Caco-2 (cell line): ENCODE results near the gene MTMR4. TPM values are rescaled to one million over a fixed set of nuclear protein-coding genes. Genes with fewer than 3 reads are reported as not detected.
A peak's percentile ranks its signal among the peaks of the same experiment; 100 is the strongest.
"Not testable (repeated sequence)": the region's sequence is repeated elsewhere in the genome, so short reads cannot be mapped to it uniquely, and the experiment has no call there.

ENCODE experiments used
- BruUV-seq: library from RNA; stranded (reverse); fragments of 400-500 nt; replicated peaks from 2 replicates; lab custom pipeline; 2021; lab: Mats Ljungman, UMichigan
- CTCF ChIA-PET: fragments of 300-600 bp; sonication (Branson Sonifier 250); formaldehyde crosslinking; loops from one replicate; lab custom pipeline; 2022; ENCODE audit warnings: antibody characterized with exemption; lab: Charles Lee
- POLR2A ChIA-PET: fragments of 300-600 bp; sonication (Branson Sonifier 250); formaldehyde crosslinking; loops from one replicate; lab custom pipeline; 2022; ENCODE audit warnings: antibody characterized with exemption; lab: Charles Lee
- DNase-seq, 2 experiments: peaks; one replicate each; pipeline versions ENCODE4 v3.0.0 to v3.0.0-alpha.2; 2020 to 2022
- H3K27me3 ChIP-seq: replicated peaks from 2 replicates; pipeline ENCODE4 v1.6.0; 2011; ENCODE audit warnings: low read length; ENCODE audit not compliant: control insufficient read depth, insufficient read depth
- H3K36me3 ChIP-seq: 2 replicates; pipeline ENCODE4 v1.5.1; 2011; ENCODE audit warnings: low read length; ENCODE audit not compliant: control insufficient read depth, insufficient read depth
- H3K4me1 ChIP-seq: fragments of 250-450 bp; sonication (Bioruptor Pico); 2 replicates; pipeline ENCODE4 v1.5.1; 2020; ENCODE audit warnings: mild to moderate bottlenecking
- H3K4me3 ChIP-seq: 2 replicates; pipeline ENCODE4 v1.5.1; 2011; ENCODE audit warnings: low read depth, mild to moderate bottlenecking, control low read depth, low read length
- H3K9me3 ChIP-seq: fragments of 250-450 bp; sonication (Bioruptor Pico); 2 replicates; pipeline ENCODE4 v1.5.1; 2020; ENCODE audit warnings: mild to moderate bottlenecking, moderate library complexity
- H3K27ac Mint-ChIP-seq: one replicate; pipeline ENCODE4 v1.8.0; 2022; ENCODE audit warnings: mixed read lengths; ENCODE audit not compliant: unreplicated experiment
- H3K27me3 Mint-ChIP-seq: one replicate; pipeline ENCODE4 v1.8.0; 2022; ENCODE audit warnings: mixed read lengths; ENCODE audit not compliant: insufficient read depth, unreplicated experiment
- H3K36me3 Mint-ChIP-seq: one replicate; pipeline ENCODE4 v1.8.0; 2022; ENCODE audit warnings: mild to moderate bottlenecking, mixed read lengths; ENCODE audit not compliant: insufficient read depth, unreplicated experiment
- H3K4me1 Mint-ChIP-seq: one replicate; pipeline ENCODE4 v1.8.0; 2022; ENCODE audit warnings: low read depth, mixed read lengths; ENCODE audit not compliant: unreplicated experiment
- H3K4me3 Mint-ChIP-seq: one replicate; pipeline ENCODE4 v1.8.0; 2022; ENCODE audit warnings: mild to moderate bottlenecking, moderate library complexity, mixed read lengths; ENCODE audit not compliant: unreplicated experiment
- H3K9me3 Mint-ChIP-seq: one replicate; pipeline ENCODE4 v1.8.0; 2022; ENCODE audit warnings: mixed read lengths; ENCODE audit not compliant: unreplicated experiment
- intact Hi-C: fragments of 100-400 bp; cut with micrococcal nuclease; formaldehyde crosslinking; loops from one replicate; pipeline ENCODE4 v1.10.0; 2022; ENCODE audit not compliant: unreplicated experiment
- total RNA-seq: library from RNA; stranded (reverse); gene quantifications from 2 replicates; pipeline ENCODE4 v1.2.3, GENCODE V29; 2022
- TF ChIP-seq, protein P1 (sequence below), 2 experiments: fragments of 200-600 bp in 1 of 2; IDR thresholded peaks; 1 replicate in 1 of 2; 2 replicates in 1 of 2; pipeline versions ENCODE4 v1.5.1 to v1.8.0; 2011 to 2022; ENCODE audit warnings: antibody characterized with exemption in 1 of 2, control low read depth in 1 of 2, inconsistent platforms in 1 of 2, low read depth in 1 of 2, low read length in 1 of 2, mild to moderate bottlenecking in 1 of 2, moderate library complexity in 1 of 2; ENCODE audit not compliant: insufficient read depth in 1 of 2, severe bottlenecking in 1 of 2, unreplicated experiment in 1 of 2

Gene MTMR4
- total RNA-seq, 1 experiment from 2014 or later: 62.6 TPM

DNA sequence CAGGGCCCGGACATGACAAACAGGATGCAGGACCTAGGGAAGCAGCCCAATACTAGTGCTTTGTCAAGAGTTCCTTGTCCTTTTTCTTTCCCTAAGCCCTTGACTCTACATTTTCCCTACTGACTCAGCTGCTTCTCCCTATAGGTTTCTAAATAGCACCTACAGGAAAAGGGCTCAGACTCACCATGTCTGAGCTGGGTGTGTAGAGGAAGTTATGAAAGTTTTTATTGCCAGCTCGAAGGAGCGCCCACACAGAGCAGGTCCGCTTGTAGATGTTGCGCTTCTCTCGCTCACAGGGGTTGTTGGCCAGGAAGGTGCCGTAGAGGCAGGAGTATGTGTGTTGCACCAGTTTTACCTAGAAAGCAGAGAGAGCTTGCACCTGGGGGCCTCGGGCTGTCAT is 10.6 kb downstream of the MTMR4 start:
- Mint-ChIP-seq H3K4me3 (no peak overlapping the region), H3K36me3 (peaks cover 71% of the 10 kb centered on the region), H3K27me3 (no peaks in the 10 kb centered on the region), H3K9me3 (no peaks in the 10 kb centered on the region), H3K27ac (no peak overlapping the region), H3K4me1 (peaks cover 9% of the 10 kb centered on the region)
- 0 out of 2 replicates have a peak, but pooled peaks cover 1% of the 10 kb centered on the region for H3K4me1 ChIP-seq
- ChIA-PET POLR2A (no interaction called here), CTCF (no interaction called here)
- peaks cover 12% of the 10 kb centered on the region for H3K36me3 ChIP-seq
- H3K4me3 ChIP-seq: no peak overlapping the region
- no TSS peak for BruUV-seq
- no peaks in the 10 kb centered on the region for H3K9me3 ChIP-seq
- intact Hi-C loops: no loop called here
- no peaks in the 10 kb centered on the region for H3K27me3 ChIP-seq
- TF ChIP-seq, protein P1, sequence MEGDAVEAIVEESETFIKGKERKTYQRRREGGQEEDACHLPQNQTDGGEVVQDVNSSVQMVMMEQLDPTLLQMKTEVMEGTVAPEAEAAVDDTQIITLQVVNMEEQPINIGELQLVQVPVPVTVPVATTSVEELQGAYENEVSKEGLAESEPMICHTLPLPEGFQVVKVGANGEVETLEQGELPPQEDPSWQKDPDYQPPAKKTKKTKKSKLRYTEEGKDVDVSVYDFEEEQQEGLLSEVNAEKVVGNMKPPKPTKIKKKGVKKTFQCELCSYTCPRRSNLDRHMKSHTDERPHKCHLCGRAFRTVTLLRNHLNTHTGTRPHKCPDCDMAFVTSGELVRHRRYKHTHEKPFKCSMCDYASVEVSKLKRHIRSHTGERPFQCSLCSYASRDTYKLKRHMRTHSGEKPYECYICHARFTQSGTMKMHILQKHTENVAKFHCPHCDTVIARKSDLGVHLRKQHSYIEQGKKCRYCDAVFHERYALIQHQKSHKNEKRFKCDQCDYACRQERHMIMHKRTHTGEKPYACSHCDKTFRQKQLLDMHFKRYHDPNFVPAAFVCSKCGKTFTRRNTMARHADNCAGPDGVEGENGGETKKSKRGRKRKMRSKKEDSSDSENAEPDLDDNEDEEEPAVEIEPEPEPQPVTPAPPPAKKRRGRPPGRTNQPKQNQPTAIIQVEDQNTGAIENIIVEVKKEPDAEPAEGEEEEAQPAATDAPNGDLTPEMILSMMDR (IDR thresholded peaks at IDR 0.05; ENCODE audit: insufficient read depth in 1 of 2, low read depth in 1 of 2, low read length in 1 of 2, severe bottlenecking in 1 of 2, unreplicated experiment in 1 of 2): no peak
- peak in 1 of 2 experiments; percentile 5 for DNase-seq

DNA sequence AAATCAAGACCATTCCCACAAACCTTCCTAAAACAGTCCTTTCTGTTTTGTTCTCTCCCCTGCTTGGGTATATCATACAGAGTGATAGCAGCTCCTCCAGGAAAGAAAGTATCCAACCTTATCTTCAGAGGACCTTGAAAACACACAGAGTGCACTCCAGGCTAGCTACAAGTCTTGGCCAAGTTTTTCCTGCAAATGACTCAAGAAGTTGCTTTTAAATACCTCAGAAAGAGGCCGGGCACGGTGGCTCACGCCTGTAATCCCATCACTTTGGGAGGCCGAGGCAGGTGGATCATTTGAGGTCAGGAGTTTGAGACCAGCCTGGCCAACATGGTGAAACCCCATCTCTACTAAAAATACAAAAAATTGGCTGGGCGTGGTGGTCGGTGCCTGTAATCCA is 11.3 kb downstream of the MTMR4 start:
- H3K9me3 Mint-ChIP-seq, BruUV-seq, H3K27ac Mint-ChIP-seq, POLR2A ChIA-PET, intact Hi-C loops, H3K4me3 Mint-ChIP-seq, DNase-seq, H3K27me3 ChIP-seq, CTCF ChIA-PET, H3K4me1 ChIP-seq, H3K36me3 ChIP-seq, H3K9me3 ChIP-seq, H3K4me3 ChIP-seq, H3K27me3 Mint-ChIP-seq: not testable (repeated sequence)
- Mint-ChIP-seq H3K4me1 (peaks cover 16% of the 10 kb centered on the region), H3K36me3 (peaks cover 73% of the 10 kb centered on the region)

DNA sequence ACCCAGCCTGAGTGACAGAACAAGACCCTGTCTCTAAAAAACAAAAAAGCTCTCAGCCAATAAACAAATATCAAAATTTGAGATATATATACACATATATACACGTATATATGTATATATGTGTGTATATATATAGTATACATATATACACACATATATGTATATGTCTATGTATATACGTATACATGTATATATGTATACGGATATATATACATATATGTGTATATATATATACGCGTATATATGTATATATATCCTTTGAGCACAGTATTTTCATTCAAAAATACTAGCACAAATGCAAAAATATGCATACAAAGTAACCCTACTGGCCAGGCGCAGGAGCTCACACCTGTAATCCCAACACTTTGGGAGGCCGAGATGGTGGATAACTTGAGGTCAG is 13.0 kb downstream of the MTMR4 start:
- Mint-ChIP-seq H3K27me3 (no peaks in the 10 kb centered on the region), H3K36me3 (peaks cover 72% of the 10 kb centered on the region), H3K27ac (no peak overlapping the region), H3K4me1 (peaks cover 19% of the 10 kb centered on the region), H3K9me3 (no peaks in the 10 kb centered on the region), H3K4me3 (no peak overlapping the region)
- CTCF ChIA-PET: no interaction called here
- intact Hi-C loops: no loop called here
- Histone ChIP-seq H3K36me3 (peaks cover 5% of the 10 kb centered on the region), H3K9me3 (no peaks in the 10 kb centered on the region), H3K4me1 (peaks cover 15% of the 10 kb centered on the region), H3K27me3 (no peaks in the 10 kb centered on the region), H3K4me3 (no peak overlapping the region)
- no peak for DNase-seq
- no TSS peak for BruUV-seq
- POLR2A ChIA-PET: no interaction called here
- TF ChIP-seq, protein P1 (IDR thresholded peaks at IDR 0.05; ENCODE audit: insufficient read depth in 1 of 2, low read depth in 1 of 2, low read length in 1 of 2, severe bottlenecking in 1 of 2, unreplicated experiment in 1 of 2): no peak
